Measurements from ENCODE around the gene CCNK.

Gene CCNK

DNA sequence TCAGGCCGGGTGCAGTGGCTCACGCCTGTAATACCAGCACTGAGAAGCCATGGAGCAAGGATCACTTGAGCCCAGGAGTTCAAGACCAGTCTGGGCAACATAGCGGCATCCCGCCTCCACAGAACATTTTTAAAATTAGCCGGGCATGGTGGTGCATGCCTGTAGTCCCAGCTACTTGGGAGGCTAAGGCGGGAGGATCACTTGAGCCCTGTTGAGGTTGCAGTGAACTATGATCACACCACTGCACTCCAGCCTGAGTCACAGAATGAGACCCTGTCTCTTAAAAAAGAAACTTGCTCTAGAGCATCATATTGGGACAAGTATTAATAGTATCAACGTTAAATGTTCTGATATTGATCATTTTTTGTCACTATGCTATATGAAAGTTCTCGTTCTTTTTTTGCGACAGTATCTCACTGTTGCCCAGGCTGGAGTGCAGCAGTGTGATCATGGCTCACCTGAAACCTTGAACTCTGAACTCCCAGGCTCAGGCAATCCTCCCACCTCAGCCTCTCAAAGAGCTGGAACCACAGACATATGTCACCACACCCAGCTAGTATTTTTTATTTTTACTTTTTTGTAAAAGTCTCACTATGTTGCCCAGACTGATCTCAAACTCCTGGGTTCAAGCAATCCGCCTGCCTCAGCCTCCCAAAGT lies 75.1 kb downstream of the CCNK start:
- DNase-seq = no peak

DNA sequence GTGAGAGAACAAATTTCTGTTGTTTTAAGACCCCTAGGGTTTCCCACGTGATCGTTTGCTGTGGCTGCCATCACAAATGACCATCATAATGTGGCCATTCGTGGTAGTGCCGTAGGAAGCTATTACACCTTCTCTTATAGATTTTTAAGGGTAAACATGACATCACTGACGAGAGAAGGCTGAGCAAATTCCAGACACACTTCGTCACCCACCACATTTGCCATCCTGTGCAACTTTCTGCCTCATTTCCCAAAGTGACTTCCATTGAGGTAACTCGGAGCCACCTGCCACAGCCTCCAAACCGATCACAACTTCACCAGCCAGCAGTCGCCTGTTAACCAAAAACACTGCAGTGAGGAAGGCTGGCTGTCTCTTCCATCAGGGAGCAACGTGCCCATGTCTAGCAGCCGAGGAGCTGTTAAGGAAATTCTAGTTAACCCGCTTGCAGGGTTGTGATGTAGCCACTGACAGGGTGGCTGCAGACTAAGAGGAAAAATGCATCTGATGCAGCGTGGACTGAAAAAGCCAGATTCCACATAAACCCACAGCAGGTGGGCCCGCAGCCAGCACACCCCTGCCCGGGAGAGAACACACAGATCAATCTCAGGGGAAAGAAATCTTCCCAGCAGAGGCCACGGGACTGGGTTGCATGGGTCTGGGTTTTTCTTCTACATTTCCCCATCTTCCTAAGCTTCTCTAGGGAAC lies 78.2 kb downstream of the CCNK start:
- no peak for DNase-seq

GRCh38 chr14:99560403-99560802 lies 79.2 kb downstream of the CCNK start:
- no peak for DNase-seq

DNA sequence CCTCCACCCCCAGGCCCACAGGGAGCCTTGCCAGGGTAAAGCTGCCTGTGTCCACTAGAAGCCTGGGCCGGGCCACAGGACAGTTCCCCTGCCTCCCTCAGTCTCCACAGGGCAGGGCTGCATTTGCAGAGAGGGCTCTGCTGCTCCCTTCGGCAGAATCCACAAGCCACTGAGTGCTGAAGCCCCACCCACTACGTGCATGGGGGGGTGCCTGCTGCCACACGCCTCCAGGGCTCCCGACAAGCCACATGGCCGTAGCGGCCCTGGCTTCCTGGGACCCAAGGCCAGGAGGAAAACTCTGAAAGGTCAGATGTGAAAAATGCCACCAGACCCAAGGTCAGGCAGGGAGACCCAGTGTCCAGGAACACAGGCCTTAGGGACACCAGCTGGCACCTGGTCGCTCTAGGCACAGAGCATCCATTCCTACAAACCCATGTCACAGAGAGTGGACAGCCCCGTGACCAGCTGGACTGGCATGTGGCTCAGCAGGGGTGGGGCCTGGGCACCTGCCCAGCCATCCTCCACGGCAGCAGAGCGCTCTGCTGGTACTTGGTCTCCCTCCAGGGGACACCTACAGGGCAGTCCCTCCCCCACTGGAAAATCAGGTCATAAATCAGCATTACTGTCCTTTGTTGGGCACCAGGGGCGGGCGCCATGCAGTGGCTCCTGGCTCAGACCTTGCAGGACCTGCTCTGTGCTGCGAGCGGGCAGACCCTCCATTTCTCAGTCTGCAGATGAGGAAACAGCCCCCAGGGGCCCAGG lies 79.9 kb downstream of the CCNK start:
- DNase-seq = no peak

DNA sequence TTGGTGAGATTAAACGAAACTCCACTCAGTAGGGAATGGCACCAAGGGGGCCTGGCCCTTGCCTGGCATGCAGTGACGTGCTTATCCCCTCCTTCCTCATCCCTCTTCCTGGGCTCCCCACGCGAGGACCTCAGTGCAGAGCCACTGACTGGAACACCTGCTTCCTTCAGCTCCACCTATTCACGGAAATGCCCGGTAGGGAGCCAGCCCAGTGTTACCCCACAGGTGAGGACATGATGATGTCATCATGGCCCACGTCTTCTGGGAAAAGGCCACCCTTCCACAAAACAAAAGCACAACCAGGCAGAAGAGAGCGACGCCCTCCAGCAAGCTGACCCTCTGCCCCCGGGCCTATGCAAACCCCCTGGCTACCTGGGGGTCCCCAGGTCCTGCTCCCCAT lies 80.7 kb downstream of the CCNK start:
- DNase-seq = no peak
